Rectal smooth muscle tissue (tissue), 1 donor: ENCODE data around the gene CROCC2.

Experiments used
- H3K27ac ChIP-seq: one replicate; pipeline ENCODE4 v1.7.0; 2013; ENCODE audit warnings: low read depth, low read length, inconsistent platforms
- H3K27me3 ChIP-seq: one replicate; pipeline ENCODE4 v1.7.0; 2013; ENCODE audit warnings: low read length; ENCODE audit not compliant: control insufficient read depth, insufficient read depth
- H3K36me3 ChIP-seq: one replicate; pipeline ENCODE4 v1.7.0; 2013; ENCODE audit warnings: low read length; ENCODE audit not compliant: control insufficient read depth, insufficient read depth
- H3K4me1 ChIP-seq: one replicate; pipeline ENCODE4 v1.7.0; 2013; ENCODE audit warnings: low read length; ENCODE audit not compliant: control insufficient read depth, insufficient read depth
- H3K4me3 ChIP-seq: one replicate; pipeline ENCODE4 v1.7.0; 2013; ENCODE audit warnings: low read length
- H3K9ac ChIP-seq: one replicate; pipeline ENCODE4 v1.7.0; 2013; ENCODE audit warnings: low read length

CROCC2 gene

DNA sequence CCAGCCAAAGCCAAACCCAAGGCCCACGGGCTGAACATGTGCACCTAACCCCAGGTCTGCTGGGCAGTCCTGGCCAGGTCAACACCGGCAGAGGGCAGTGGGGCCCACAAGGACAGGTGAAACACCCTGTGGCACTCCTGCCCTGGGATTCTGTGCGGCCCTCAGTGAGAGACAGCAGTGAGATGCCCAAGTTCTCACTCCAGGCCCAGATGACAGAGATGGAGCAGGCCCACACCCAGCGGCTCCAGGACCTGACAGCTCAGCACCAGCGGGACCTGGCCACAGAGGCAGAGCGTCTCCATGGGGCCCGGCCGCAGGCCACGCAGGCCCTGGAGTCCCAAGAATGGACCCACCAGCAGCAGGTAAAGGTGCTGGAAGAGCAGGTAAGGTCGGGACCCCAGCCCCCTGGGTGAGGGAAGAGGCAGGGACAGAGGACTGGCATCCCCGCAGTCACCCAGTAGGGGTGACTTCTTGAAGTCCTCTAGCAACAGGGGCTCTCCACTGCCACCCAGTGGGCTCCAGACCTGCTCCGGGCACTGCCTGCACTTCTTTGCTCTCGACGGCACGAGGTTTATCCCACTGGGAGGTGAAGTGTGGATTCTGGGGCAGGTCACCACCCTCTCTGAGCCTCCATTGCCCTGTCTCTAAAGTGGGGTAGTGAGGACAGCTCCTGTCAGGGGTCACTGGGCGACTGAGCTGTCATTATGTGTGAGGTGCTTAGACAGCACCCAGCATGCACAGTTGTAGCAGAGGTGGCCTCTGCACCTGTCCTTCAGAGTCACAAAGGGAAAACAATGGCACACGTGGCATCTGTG, 83.5 kb downstream of the CROCC2 start:
- Histone ChIP-seq H3K36me3 (no peaks in the 10 kb centered on the region), H3K27me3 (peaks cover 5% of the 10 kb centered on the region), H3K4me3 (no peak overlapping the region), H3K9ac (no peak overlapping the region), H3K27ac (no peak overlapping the region), H3K4me1 (no peaks in the 10 kb centered on the region)

DNA sequence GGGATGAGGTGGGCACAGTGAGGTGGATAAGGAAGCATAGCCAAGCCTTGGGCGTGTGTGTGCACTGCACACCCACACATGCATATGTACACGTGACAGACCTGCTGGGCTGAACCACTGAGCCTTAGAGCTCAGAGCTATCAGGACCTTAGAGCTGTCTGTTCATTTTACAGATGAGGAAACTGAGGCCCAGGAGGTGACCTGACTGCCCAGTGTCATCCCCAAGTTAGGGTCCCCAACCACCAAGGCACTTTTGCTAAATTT, 84.1 kb downstream of the CROCC2 start:
- H3K36me3 ChIP-seq = no peaks in the 10 kb centered on the region
- no peak overlapping the region for H3K4me3 ChIP-seq
- H3K27me3 ChIP-seq = peaks cover 5% of the 10 kb centered on the region
- H3K4me1 ChIP-seq = no peaks in the 10 kb centered on the region
- H3K9ac ChIP-seq = no peak overlapping the region
- H3K27ac ChIP-seq = no peak overlapping the region

DNA sequence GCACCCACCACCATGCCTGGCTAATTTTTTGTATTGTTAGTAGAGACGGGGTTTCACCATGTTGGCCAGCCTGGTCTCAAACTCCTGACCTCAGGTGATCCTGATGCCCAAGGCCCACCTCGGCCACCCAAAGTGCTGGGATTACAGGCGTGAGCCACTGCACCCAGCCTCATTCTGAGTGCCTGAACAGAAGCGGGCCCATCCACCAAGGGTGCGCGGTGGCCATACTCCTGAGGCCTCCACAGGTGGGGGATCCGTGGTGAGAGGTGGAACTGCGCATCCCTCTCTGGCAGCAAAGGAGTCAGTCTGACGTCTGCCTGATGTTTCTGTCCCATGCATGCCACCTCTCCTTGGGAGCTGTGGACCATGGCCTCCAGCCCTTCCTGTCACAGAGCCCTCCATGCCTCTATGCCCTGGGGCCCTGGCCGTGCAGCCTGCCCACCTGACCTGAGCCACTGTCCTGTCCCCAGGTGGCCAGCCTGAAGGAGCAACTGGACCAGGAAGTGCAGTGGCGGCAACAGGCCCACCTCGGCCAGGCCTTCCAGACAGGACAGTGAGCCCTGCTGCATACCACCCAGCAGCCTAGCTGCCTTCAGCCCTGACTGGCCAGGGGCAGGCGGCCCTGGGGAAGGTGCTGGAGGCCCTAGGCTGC, 84.7 kb downstream of the CROCC2 start:
- no peaks in the 10 kb centered on the region for H3K36me3 ChIP-seq
- peak overlapping the region; percentile 0 for H3K27ac ChIP-seq
- peaks cover 5% of the 10 kb centered on the region for H3K27me3 ChIP-seq
- no peak overlapping the region for H3K9ac ChIP-seq
- H3K4me3 ChIP-seq = no peak overlapping the region
- H3K4me1 ChIP-seq = no peaks in the 10 kb centered on the region

DNA sequence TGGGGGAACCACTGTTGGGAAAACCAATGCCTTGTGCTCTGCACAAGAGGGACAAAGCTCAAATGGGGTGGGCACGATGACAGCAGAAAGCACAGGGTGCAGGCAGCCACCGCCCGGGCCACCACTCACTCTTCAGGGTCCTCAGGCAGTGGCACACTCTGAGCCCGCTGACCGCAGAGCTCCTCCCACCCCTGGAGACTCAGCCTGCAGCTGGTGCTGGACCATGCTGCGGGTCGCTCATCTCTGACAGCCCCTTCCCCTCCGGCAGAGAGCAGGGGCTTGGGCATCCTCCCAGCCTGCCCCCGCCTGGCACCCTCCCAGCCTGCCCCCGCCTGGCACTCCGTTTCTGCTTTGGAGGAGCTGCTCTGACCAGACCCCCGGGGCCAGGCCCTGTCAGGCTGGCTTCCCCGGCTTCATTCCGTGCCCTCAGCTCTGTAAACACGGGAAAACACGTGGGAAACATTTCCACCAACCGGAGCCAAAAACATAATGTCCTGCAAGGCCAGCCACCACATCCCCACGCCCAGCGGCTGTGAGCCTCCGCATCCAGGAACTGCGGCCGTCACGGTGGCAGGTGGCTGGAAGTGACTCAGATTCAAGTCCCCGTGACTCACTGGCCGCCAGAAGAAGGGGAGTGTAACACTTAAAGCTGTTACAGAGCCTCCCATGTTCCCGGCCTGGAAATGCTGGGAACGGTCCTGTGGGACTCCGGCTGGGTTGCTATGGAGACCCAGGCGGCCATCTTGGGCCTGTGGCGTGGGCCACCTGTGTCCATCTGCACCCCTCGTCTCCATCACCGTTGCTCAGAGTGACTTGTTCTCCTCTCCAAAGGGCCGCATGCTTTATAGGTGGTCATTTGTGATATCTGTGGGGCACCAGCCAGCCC, 85.5 kb downstream of the CROCC2 start:
- H3K27ac ChIP-seq = peak overlapping the region; percentile 0
- H3K27me3 ChIP-seq = peaks cover 5% of the 10 kb centered on the region
- no peak overlapping the region for H3K4me3 ChIP-seq
- H3K36me3 ChIP-seq = no peaks in the 10 kb centered on the region
- no peak overlapping the region for H3K9ac ChIP-seq
- H3K4me1 ChIP-seq = no peaks in the 10 kb centered on the region

DNA sequence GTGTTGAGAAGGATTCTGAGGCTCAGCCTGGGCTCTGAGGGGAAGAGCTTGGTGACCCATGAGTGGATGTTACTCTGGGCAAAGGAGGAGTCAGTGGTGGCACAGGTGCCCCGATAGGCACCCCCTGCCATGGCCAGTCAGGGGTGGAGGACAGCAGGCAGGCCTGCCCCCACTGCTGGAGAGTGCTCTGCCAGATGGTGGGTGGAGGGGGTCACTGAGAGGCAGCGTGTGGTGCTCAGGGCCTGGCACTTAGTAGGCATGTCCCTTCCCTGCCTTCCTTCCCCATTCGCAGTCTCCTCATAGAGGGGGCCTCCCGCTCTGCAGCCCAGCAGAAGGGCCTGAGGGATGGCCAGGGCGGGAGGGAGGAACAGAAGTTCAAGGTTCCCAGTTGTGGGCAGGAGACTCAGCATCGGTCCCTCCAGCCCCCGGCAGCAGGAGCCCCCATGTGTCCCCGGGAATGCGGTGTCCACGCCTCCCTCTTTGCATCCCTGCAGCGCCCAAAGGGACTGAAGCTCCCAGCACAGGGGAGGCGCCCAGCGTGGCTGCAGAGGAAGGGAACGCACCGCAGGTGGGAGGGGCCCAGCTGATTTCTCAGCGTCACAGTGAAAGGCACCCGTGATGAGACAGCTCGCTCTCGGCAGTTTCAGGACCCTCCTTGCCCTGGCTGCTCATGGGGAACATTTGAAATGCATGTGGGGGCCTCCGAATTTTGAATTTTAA, 86.6 kb downstream of the CROCC2 start:
- no peak overlapping the region for H3K4me3 ChIP-seq
- no peak overlapping the region for H3K27ac ChIP-seq
- H3K27me3 ChIP-seq = peaks cover 5% of the 10 kb centered on the region
- H3K4me1 ChIP-seq = no peaks in the 10 kb centered on the region
- H3K36me3 ChIP-seq = no peaks in the 10 kb centered on the region
- H3K9ac ChIP-seq = no peak overlapping the region

DNA sequence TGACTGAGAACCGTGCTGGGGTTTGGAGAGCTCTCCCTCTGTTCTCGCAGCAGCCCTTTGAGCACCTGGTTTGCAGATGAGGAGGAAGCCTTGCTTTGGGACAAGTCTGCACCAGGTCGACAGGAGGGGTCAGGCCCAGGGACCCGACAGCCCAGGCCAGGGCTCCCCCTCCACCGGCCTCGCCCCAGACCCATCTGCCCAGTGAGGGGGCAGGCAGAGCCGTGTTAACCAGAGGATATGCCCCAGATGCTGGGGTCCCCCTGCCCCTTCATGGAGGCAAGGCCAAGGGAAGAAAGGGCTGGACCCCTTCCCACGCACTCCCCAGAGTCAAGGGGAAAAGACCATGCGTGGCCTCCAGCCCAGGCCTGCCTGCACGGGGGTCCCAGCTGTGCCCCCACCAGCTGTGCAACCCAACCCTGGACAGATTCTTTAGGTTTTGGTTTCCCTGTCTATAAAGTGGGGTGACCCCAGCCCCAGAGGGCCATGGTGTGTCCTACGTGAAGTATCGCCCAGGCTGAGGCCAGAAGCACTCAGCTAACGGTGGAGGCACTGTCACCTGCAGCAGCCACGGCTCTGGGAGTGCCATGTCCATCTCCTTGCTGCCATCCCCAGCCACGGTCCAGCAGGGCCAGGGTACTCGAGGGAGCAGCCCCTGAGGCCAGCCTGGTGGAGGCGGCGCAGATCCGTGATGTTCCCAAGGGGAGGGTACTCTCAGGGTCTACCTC, 87.5 kb downstream of the CROCC2 start:
- no peak overlapping the region for H3K4me3 ChIP-seq
- H3K27me3 ChIP-seq = peaks cover 5% of the 10 kb centered on the region
- H3K4me1 ChIP-seq = no peaks in the 10 kb centered on the region
- H3K9ac ChIP-seq = no peak overlapping the region
- no peak overlapping the region for H3K27ac ChIP-seq
- H3K36me3 ChIP-seq = no peaks in the 10 kb centered on the region

DNA sequence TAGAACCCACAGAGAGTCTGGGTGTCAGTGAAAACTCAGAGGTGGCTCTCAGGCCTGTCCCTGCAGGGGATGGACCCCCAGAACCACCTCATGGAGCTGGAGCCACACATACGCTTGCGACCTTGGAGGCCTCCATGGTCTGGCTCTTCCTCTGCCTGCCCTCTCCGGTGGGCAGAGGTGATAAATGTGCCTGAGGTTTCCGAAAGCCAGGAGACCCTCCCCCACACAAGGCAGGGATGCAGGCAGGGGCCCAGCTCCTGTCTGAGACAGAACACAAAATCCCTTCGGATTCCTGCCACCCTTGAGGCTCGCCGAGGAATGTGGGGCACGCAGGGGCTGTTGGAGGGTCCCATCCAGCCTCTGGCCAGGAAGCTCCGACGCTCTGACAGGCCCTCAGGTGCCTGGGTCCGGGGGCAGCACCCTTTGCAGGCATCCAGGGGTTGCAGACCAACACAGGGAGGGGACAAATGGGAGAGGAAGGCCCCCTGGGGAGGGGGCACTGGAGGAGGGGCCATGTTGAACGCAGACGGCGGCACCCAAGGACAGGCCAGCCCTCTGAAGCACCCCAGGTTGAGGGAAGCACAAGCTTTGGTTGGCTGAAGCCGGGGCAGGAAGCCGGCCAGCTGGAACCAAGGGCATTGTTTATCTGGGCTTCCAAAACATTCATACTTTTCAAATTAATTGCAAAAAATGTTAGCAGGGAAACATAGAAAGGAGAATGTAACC, 88.2 kb downstream of the CROCC2 start:
- H3K27me3 ChIP-seq = peaks cover 5% of the 10 kb centered on the region
- no peak overlapping the region for H3K27ac ChIP-seq
- no peak overlapping the region for H3K4me3 ChIP-seq
- no peak overlapping the region for H3K9ac ChIP-seq
- H3K36me3 ChIP-seq = no peaks in the 10 kb centered on the region
- H3K4me1 ChIP-seq = no peaks in the 10 kb centered on the region

DNA sequence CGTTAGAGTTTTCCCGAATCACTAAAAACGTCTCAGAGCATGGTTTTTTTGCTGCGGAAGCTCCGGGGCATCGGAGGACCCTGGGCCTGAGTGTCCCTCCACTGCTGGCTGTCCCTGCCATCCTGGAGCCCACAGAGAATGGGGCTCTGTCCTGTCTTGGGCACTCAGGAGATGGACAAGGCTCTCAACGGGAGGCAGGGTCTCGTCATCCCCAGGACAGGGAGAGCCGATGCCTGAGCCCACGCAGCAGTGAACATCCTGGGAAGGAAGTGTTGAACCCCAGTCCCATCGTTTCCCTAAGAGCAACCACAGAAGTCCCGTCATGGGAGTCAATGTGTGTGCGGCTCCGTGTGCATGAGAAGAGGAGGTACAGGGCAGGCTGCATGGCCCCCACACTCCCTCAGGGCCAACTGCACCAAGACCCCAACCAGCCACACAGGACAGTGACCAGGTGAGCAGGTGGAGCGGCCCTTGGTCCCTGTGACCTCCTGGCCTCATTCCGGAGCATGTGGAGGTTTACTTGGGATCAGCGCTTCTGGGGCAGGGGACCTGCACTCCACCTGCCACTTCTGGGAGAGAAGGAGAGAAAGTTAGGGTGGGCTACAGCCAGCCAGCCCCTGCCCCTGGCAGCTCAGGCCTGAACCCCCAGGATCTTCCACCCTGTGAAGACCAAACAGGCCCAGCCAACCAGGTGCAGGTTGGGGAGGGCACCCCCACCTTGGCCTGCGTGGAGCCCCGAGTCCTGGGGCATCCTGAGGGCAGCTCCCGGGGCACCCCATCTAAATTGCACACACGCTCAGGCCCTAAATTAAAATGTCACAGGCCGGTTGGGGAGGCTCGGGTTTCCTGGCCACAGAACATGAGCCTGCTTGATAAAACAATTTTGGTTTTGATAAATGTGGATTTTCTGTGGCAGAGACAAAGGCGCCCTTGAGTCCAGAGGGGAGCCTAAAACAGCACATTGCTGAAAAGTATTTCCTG, 89.2 kb downstream of the CROCC2 start:
- H3K27ac ChIP-seq = no peak overlapping the region
- H3K4me3 ChIP-seq = no peak overlapping the region
- H3K9ac ChIP-seq = no peak overlapping the region
- H3K36me3 ChIP-seq = no peaks in the 10 kb centered on the region
- peaks cover 5% of the 10 kb centered on the region for H3K27me3 ChIP-seq
- H3K4me1 ChIP-seq = no peaks in the 10 kb centered on the region

DNA sequence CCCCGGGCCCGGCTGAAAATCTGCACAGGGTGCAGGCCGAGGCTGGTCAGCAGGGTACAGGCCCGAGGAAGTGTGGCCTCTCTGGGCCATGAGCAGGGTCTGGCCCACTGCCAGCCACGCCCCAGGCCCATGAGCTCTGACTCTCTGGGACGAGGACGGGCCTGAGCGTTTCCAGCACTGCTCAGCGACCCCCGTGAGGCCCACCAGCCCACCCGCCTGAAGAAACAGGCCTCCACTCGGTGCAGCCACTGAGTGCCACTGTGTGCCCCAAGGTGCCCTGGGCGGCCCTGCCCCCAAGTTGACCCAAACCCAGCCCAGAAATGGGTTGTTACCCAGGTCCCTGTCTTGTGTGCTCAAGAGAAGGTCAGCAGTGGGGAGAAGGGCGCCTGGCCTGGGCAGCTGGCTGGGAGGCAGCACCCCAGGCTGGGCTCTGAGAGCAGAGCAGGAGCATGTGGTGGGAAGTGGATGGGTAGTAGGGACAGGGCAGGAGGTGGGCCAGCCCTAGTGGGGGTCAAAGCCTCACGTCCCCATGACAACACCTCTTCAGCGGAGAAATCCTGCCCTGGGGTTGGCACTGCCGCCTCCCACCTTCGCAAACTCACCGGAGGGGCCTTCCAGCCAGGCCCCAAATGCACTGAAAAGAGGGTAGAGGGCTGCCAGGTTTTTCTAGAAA, 90.2 kb downstream of the CROCC2 start:
- no peak overlapping the region for H3K9ac ChIP-seq
- H3K4me1 ChIP-seq = no peaks in the 10 kb centered on the region
- H3K4me3 ChIP-seq = no peak overlapping the region
- no peak overlapping the region for H3K27ac ChIP-seq
- no peaks in the 10 kb centered on the region for H3K36me3 ChIP-seq
- H3K27me3 ChIP-seq = peaks cover 5% of the 10 kb centered on the region

DNA sequence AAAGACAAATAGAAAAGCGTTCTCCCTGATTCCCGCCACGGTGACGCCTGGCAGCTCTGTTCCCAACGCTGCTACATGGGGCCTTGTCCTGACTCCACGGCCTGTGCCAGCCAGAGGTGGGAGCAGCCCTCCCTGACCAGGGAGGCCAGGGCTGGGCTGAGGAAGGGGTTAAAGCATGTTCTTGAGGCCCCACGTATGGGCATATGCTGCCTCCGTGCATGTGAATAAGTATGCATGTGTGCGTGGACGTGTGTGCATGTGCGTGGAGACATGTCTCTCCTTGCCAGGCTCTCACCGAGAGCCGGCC, 90.7 kb downstream of the CROCC2 start:
- H3K27me3 ChIP-seq = peaks cover 5% of the 10 kb centered on the region

More for the DNA sequence above, 90.7 kb downstream of the CROCC2 start:
- H3K36me3 ChIP-seq = no peaks in the 10 kb centered on the region
- no peak overlapping the region for H3K27ac ChIP-seq
- no peak overlapping the region for H3K4me3 ChIP-seq
- H3K4me1 ChIP-seq = no peaks in the 10 kb centered on the region
- no peak overlapping the region for H3K9ac ChIP-seq
